Lower leg skin (tissue), 4 donors: Measurements from ENCODE around the gene RAB13. TPM values are rescaled to one million over a fixed set of nuclear protein-coding genes. Genes with fewer than 3 reads are reported as not detected.

Source experiments
- DNase-seq, 2 donors: peaks; one replicate each; pipeline ENCODE4 v3.0.0-alpha.2; 2019; ENCODE audit warnings: low spot score in 2 of 2
- H3K4me3 ChIP-seq: fragments of 200-600 bp; sonication (generic); 2 replicates; pipeline ENCODE4 v1.5.1; 2017; ENCODE audit warnings: mild to moderate bottlenecking, low read depth; ENCODE audit not compliant: poor library complexity, severe bottlenecking
- POLR2A ChIP-seq, 2 donors: fragments of 450-650 bp; IDR thresholded peaks; one replicate each; pipeline ENCODE4 v1.6.1; 2016 to 2017; ENCODE audit warnings: antibody characterized with exemption in 2 of 2, mild to moderate bottlenecking in 1 of 2, moderate library complexity in 1 of 2
- WGBS, 2 donors: methylation state at CpG; one replicate each; pipeline ENCODE4 v1.1.5; 2018; 5-methylcytosine and 5-hydroxymethylcytosine counted together
- intact Hi-C: fragments of 100-400 bp; cut with DNase I; formaldehyde crosslinking; loops from one replicate; pipeline ENCODE4 v1.15.0; 2023; ENCODE audit warnings: low total_unique reads
- total RNA-seq, 4 donors: library from RNA; depleted of rRNA; stranded (reverse); fragments of >200 nt; gene quantifications; one replicate each; pipeline ENCODE4 v1.1.0, GENCODE V29; 2016
- TF ChIP-seq, protein P1 (sequence below), 3 donors: fragments of 450-650 bp; IDR thresholded peaks; one replicate each; pipeline ENCODE4 v1.5.1; 2016; ENCODE audit warnings: antibody characterized with exemption in 3 of 3, mild to moderate bottlenecking in 3 of 3, moderate library complexity in 2 of 3

The RAB13 gene
- total RNA-seq, 4 donors from 2014 or later = 15.6 to 29.4 (median 25.4) TPM

GRCh38 chr1:153946622-153947241 is 39.4 kb downstream of the RAB13 start, which contains the start of gene DENND4B:
Gene DENND4B (minus strand): TSS chr1:153946718. CDS start chr1:153944374, 2,344 bp downstream.
- DNase-seq = peak; percentile 66 to 95
- intact Hi-C loops = loop anchor here (2.0 kb wide), 1 partner anchor 40 kb away; the partner anchor contains the start of gene RAB13
- WGBS, 2 donors = 11 to 12% methylated on average over 21 to 23 of the region's 28 CpGs
- TF ChIP-seq, protein P1, sequence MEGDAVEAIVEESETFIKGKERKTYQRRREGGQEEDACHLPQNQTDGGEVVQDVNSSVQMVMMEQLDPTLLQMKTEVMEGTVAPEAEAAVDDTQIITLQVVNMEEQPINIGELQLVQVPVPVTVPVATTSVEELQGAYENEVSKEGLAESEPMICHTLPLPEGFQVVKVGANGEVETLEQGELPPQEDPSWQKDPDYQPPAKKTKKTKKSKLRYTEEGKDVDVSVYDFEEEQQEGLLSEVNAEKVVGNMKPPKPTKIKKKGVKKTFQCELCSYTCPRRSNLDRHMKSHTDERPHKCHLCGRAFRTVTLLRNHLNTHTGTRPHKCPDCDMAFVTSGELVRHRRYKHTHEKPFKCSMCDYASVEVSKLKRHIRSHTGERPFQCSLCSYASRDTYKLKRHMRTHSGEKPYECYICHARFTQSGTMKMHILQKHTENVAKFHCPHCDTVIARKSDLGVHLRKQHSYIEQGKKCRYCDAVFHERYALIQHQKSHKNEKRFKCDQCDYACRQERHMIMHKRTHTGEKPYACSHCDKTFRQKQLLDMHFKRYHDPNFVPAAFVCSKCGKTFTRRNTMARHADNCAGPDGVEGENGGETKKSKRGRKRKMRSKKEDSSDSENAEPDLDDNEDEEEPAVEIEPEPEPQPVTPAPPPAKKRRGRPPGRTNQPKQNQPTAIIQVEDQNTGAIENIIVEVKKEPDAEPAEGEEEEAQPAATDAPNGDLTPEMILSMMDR (IDR thresholded peaks at IDR 0.05) = peak in 1 of 3 donors; percentile 90
- no peak for TF ChIP-seq POLR2A (IDR thresholded peaks at IDR 0.05)
- peak within 1 kb of the TSS; percentile 91 for H3K4me3 ChIP-seq

DNA sequence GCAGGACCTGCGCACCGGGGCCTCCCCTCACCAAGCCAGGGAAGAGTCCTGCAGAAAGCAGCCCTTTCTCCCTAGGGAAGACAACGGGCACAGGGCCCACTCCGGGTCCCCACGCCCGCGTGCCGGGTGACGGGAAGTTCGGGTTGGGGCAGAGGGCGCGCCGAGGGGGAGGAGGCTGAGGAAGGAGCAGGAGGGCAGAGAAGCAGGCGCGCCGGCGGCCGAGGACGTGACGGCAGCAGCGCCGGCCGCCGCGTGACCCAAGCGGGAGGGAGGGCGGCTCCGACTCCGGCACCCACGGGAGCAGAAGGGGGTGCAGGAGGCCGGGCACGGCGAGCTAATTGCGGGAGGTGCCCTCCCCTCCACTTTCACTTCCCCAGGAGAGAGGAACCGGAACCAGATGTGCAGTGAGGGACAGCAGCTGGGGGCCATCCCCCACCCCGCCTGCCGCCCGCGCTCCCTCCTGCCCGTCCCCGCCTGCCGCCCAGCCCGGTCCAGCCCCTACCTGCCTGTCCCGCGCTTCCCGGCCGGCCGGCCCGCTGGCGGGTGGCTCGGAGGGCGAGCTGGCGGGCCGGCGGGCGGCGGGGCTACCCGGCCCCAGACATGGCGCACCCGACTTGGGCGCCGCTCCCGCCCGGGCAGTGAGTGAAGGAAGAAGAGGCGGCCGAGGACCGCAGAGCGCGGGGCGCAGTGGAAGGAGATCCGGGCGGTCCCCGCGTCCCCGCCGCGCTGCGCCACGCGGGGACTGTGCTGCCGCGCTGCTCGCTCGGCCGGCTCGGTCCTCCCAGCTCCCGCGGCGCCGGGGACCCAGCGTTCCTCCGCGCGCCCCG is 40.1 kb downstream of the RAB13 start:
- H3K4me3 ChIP-seq = peak overlapping the region; percentile 91
- TF ChIP-seq, protein P1 (IDR thresholded peaks at IDR 0.05) = no peak
- peak in 1 of 2 donors; percentile 2 for TF ChIP-seq POLR2A (IDR thresholded peaks at IDR 0.05)
- intact Hi-C loops = loop anchor here (2.0 kb wide), 1 partner anchor 41 kb away; the partner anchor contains the start of gene RAB13
- DNase-seq = peak; percentile 85 to 97
- 0 to 1% methylated on average over 26 to 52 of the region's 95 CpGs for WGBS, 2 donors

GRCh38 chr1:153945131-153945794 is 40.9 kb downstream of the RAB13 start:
- H3K4me3 ChIP-seq = peak overlapping the region; percentile 91
- TF ChIP-seq, protein P1 (IDR thresholded peaks at IDR 0.05) = no peak
- TF ChIP-seq POLR2A (IDR thresholded peaks at IDR 0.05) = no peak
- intact Hi-C loops = no loop called here
- WGBS, 2 donors = 19 to 33% methylated on average over 12 of the region's 12 CpGs
- no peak for DNase-seq

DNA sequence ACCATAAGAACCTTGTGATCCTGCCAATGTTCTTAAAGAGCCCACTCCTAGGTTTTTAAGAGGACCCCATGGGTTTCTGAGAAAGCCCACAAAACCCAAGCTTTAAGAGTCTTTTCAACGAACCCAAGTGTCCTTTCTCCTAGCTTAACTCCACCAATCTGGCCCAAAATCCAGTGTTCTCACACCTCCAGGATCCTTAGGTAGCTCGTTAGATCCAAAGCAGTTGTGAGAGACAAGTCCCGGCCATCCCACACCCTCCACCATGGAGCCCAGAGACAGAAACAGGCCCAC is 41.4 kb downstream of the RAB13 start:
- DNase-seq = no peak
- 58 to 59% methylated on average over 3 of the region's 3 CpGs for WGBS, 2 donors
- TF ChIP-seq, protein P1 (IDR thresholded peaks at IDR 0.05) = no peak
- TF ChIP-seq POLR2A (IDR thresholded peaks at IDR 0.05) = no peak
- intact Hi-C loops = no loop called here
- H3K4me3 ChIP-seq = no peak overlapping the region

DNA sequence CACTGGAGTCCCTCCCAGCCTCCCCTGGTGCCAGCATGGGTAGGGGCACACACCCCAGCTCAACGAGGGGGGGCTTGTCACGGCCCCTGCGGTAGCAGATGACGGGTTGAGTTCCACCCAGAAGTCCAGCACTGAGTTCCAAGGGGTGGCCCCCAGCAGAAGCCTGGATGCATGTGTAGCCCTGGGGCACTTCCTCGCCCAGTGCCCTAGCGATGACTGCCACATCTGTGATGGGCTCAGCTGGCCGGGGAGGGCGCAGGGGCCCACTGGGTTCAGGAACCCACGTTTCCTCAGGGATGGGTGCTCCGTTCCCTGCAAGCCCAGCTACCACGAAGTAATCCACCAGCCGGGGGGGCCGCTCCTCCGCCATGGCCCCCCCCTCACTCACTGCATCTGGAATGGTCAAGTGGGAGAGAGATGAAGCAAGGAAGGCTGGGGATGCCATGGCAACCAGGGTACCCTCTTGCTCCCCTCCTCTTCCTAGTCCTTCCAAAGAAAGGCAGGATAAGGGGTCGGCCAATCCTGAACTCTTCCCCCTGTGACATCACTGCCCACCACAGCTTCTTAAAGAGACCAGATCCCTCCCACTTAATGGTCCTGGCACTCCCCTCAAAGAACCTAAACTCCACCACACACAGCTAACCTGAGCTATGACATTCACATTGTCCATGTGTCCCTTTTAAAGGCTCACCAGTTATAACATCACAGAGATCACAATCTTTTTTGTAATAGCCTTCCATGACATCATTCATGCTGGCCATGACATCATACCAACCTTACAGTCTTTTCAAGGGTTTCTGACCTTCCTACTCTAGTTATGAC is 41.9 kb downstream of the RAB13 start:
- no peak for DNase-seq
- intact Hi-C loops = no loop called here
- 70 to 78% methylated on average over 15 of the region's 15 CpGs for WGBS, 2 donors
- no peak overlapping the region for H3K4me3 ChIP-seq
- no peak for TF ChIP-seq POLR2A (IDR thresholded peaks at IDR 0.05)
- TF ChIP-seq, protein P1 (IDR thresholded peaks at IDR 0.05) = no peak
